Stomach (tissue), 9 donors: Measurements from ENCODE around the gene PRDM16. TPM values are rescaled to one million over a fixed set of nuclear protein-coding genes. Genes with fewer than 3 reads are reported as not detected.

Source experiments
- DNase-seq, 2 donors: peaks; one replicate each; pipeline versions ENCODE4 v3.0.0 to v3.0.0-alpha.2; 2013 to 2019
- H3K27ac ChIP-seq, 5 donors: fragments of 200-600 bp in 4 of 5; sonication (generic) in 4 of 5; one replicate each; pipeline ENCODE4 v1.5.1; 2013 to 2019; ENCODE audit warnings: mild to moderate bottlenecking in 1 of 5, moderate library complexity in 1 of 5
- H3K27me3 ChIP-seq, 3 donors: fragments of 200-600 bp; sonication (generic); one replicate each; pipeline ENCODE4 v1.5.1; 2017 to 2019; ENCODE audit warnings: mixed run types in 1 of 3
- H3K36me3 ChIP-seq, 4 donors: fragments of 200-600 bp; sonication (generic); 1 replicate in 3 of 4; 2 replicates in 1 of 4; pipeline ENCODE4 v1.5.1; 2016 to 2019
- H3K4me1 ChIP-seq, 4 donors: fragments of 200-600 bp; sonication (generic); one replicate each; pipeline ENCODE4 v1.5.1; 2016 to 2019
- H3K4me3 ChIP-seq, 4 donors: fragments of 200-600 bp; sonication (generic) in 3 of 4; one replicate each; pipeline ENCODE4 v1.5.1; 2016 to 2019; ENCODE audit warnings: mild to moderate bottlenecking in 1 of 4
- H3K9me3 ChIP-seq, 4 donors: fragments of 200-600 bp; sonication (generic); one replicate each; pipeline ENCODE4 v1.5.1; 2016 to 2019
- EP300 ChIP-seq: sonication (generic); formaldehyde crosslinking; IDR thresholded peaks from one replicate; pipeline ENCODE4 v1.6.1; 2017; ENCODE audit warnings: antibody characterized with exemption
- POLR2A ChIP-seq, 4 donors: fragments of 450-650 bp; IDR thresholded peaks; one replicate each; pipeline ENCODE4 v1.6.1; 2016; ENCODE audit warnings: antibody characterized with exemption in 4 of 4, control low read depth in 2 of 4, mild to moderate bottlenecking in 1 of 4, moderate library complexity in 1 of 4
- POLR2AphosphoS5 ChIP-seq, 3 donors: sonication (generic); formaldehyde crosslinking; IDR thresholded peaks; one replicate each; pipeline ENCODE4 v1.6.1; 2016; ENCODE audit warnings: antibody characterized with exemption in 3 of 3
- WGBS, 5 donors: extraction: QIAGEN DNeasy Blood & Tissue Kit in 3 of 5; methylation state at CpG; one replicate each; pipeline versions ENCODE4 v1.1.5 to v1.1.7; 2013 to 2018; 5-methylcytosine and 5-hydroxymethylcytosine counted together
- intact Hi-C: fragments of 100-400 bp; cut with DNase I; formaldehyde crosslinking; loops from one replicate; pipeline ENCODE4 v1.15.1; 2023; ENCODE audit warnings: low total_unique reads
- polyA plus RNA-seq, 3 donors: library from polyadenylated mRNA; stranded (reverse); fragments of 200-250 nt; gene quantifications; one replicate each; pipeline ENCODE4 v1.2.3, GENCODE V29; 2013
- total RNA-seq, 5 donors: library from RNA; depleted of rRNA; stranded (reverse); fragments of >200 nt; gene quantifications; one replicate each; pipeline versions ENCODE4 v1.1.0 to v1.2.3, GENCODE V29; 2014 to 2016
- TF ChIP-seq, protein P1 (sequence below), 7 experiments: fragments of 450-650 bp in 4 of 7; fragments of 200-600 bp in 3 of 7; sonication (generic) in 3 of 7; IDR thresholded peaks; one replicate each; pipeline ENCODE4 v1.5.1; 2016 to 2019; ENCODE audit warnings: antibody characterized with exemption in 7 of 7, control low read depth in 2 of 7, mild to moderate bottlenecking in 1 of 7
- donor health status: healthy with polysubstance abuse.
- donor health status: Bipolar disorder and iron deficiency.
- donor health status: healthy.

Gene PRDM16
- total and polyA plus RNA-seq, 8 donors = 0.29 to 222 (median 15.8) TPM

DNA sequence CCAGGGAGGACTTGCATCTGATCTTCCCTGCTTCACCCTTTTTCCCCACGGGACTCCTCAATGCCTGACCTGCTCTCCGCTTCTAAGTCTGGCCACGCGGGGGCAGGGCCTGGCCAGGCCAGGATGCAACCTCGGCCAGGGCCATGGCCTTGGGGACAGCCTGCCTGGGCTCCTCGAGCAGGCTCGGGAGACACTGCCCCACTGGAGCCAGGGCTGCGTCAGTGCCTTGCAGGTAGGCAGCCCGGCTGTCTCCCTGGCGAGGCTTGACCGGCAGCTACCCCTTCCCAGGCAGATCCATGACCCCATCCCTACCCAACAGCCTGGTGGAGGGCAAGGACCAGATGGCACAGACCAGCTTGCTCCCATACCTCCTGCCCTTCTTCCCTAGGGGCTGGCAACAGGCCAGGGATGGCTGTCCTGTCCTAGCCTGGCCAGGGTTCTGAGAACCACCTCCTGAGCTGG, 2.7 kb upstream of the PRDM16 start:
- Histone ChIP-seq H3K4me3 (peak overlapping the region; percentile 55 to 93 (median 84)), H3K9me3 (no peaks in the 10 kb centered on the region), H3K4me1 (peaks cover 32 to 80% (median 74%) of the 10 kb centered on the region in 4 donors), H3K27me3 (peaks cover 28 to 95% (median 64%) of the 10 kb centered on the region in 3 donors), H3K27ac (peak overlapping the region; percentile 83 to 97 (median 92)), H3K36me3 (no peaks in the 10 kb centered on the region)
- 16 to 40% (median 31%) methylated on average over 8 to 11 of the region's 11 CpGs for WGBS, 5 donors
- peak; percentile 74 to 81 for DNase-seq
- TF ChIP-seq POLR2A (IDR thresholded peaks at IDR 0.05) (no peak), POLR2AphosphoS5 (IDR thresholded peaks at IDR 0.05) (peak in 1 of 3 donors; percentile 51), EP300 (no peak)
- TF ChIP-seq, protein P1, sequence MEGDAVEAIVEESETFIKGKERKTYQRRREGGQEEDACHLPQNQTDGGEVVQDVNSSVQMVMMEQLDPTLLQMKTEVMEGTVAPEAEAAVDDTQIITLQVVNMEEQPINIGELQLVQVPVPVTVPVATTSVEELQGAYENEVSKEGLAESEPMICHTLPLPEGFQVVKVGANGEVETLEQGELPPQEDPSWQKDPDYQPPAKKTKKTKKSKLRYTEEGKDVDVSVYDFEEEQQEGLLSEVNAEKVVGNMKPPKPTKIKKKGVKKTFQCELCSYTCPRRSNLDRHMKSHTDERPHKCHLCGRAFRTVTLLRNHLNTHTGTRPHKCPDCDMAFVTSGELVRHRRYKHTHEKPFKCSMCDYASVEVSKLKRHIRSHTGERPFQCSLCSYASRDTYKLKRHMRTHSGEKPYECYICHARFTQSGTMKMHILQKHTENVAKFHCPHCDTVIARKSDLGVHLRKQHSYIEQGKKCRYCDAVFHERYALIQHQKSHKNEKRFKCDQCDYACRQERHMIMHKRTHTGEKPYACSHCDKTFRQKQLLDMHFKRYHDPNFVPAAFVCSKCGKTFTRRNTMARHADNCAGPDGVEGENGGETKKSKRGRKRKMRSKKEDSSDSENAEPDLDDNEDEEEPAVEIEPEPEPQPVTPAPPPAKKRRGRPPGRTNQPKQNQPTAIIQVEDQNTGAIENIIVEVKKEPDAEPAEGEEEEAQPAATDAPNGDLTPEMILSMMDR (IDR thresholded peaks at IDR 0.05) = peak in 5 of 7 experiments; percentile 34 to 63 (median 44)
- intact Hi-C loops = no loop called here

DNA sequence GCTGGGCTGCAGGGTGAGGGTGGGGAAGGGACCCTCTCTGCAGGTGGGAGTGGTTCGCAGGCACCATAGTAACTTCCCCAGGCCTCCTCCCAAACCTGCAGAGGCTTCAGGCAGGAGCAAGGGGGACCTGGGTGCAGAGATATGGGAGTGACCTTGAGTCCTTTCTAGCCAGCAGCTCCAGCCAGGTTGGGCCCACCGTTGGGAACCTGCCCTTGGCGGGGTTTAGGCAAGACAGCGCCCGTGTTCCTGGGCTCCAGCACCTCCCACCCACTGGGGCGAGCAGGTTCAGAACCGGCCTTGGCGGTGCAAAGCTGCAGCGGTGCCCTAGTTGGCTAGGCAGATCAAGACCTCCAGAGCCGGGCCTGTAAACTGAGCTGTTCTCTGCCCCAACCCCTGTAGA, 2.2 kb upstream of the PRDM16 start:
- Histone ChIP-seq H3K27me3 (peaks cover 28 to 95% (median 61%) of the 10 kb centered on the region in 3 donors), H3K4me1 (peaks cover 32 to 80% (median 75%) of the 10 kb centered on the region in 4 donors), H3K36me3 (no peaks in the 10 kb centered on the region), H3K4me3 (peak overlapping the region; percentile 55 to 93 (median 84)), H3K27ac (peak overlapping the region; percentile 83 to 97 (median 92)), H3K9me3 (no peaks in the 10 kb centered on the region)
- no peak for DNase-seq
- TF ChIP-seq, protein P1 (IDR thresholded peaks at IDR 0.05) = no peak
- TF ChIP-seq POLR2A (IDR thresholded peaks at IDR 0.05) = no peak
- TF ChIP-seq POLR2AphosphoS5 (IDR thresholded peaks at IDR 0.05) = no peak
- no peak for TF ChIP-seq EP300
- intact Hi-C loops = no loop called here
- 21 to 100% (median 48%) methylated on average over 1 to 10 of the region's 10 CpGs for WGBS, 5 donors

DNA sequence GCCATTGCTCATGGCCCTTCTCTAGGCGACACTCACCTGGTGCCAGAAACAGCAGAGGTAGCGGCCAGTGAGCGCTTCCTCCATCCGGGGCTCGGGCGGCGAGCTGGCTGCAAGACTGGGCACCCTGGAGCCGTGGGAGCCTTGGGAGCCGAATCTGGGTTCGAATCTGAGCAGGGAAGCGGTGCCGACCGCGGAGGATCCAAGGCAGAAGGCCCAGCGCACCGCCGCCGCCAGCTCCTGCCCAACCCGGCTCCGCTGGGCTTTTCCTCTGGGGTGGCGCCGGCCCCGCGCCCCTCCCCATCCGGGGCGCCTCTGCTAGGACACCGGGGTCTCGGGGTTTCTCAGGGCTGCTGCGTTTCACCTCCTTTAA, 1.7 kb upstream of the PRDM16 start:
- no peaks in the 10 kb centered on the region for H3K9me3 ChIP-seq
- peaks cover 32 to 80% (median 73%) of the 10 kb centered on the region in 4 donors for H3K4me1 ChIP-seq
- 11 to 38% (median 18%) methylated on average over 19 to 29 of the region's 29 CpGs for WGBS, 5 donors
- peak overlapping the region; percentile 55 to 93 (median 84) for H3K4me3 ChIP-seq
- intact Hi-C loops = no loop called here
- H3K36me3 ChIP-seq = no peaks in the 10 kb centered on the region
- H3K27me3 ChIP-seq = peaks cover 28 to 95% (median 59%) of the 10 kb centered on the region in 3 donors
- TF ChIP-seq EP300 (no peak), POLR2A (IDR thresholded peaks at IDR 0.05) (no peak), POLR2AphosphoS5 (IDR thresholded peaks at IDR 0.05) (no peak)
- TF ChIP-seq, protein P1 (IDR thresholded peaks at IDR 0.05) = no peak
- peak overlapping the region; percentile 83 to 97 (median 92) for H3K27ac ChIP-seq
- DNase-seq = no peak

DNA sequence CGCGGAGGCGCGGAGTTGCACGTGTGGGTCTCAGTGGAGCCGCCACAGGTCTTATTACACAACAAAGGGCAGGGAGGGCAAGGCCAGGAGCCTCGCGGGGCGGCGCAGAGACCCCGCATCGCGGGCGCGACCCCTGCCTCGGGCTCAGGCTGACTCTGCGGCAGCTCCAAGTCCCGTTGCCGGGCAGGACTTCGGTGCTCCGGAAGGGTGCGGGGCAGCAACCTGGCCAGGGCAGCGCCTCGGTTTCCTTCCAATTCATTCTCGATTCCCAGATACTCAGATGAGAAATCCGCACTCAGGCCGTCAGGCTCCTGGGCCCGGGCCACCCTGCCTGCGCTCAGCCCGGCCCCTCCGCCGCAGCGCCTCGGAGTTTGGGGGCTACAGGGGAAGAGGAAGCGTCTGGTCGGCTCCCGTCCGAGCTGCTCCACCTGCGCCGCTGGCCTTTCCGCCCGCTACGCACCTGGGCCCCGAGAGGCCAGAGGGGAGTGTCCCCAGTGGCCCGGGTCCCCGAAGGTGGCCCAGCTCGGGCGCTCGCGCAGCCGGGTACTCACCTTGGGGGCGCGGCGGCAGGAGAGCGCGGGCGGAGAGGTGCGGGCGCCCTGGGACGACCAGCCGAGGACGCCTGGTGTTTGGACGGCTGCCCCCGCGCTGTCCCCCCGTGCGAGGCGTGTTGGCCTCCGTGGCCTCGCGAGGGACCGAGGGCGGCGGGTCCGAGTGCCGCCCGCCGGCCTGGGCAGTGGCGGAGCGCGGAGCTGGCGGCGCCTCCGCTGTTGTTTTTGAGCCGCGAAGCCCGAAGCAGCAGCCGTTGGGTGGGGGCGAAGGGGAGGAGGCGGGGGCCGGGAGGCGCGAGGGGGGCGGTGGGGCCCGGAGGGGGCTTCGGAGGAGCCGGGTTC, 1.1 kb upstream of the PRDM16 start:
- intact Hi-C loops = no loop called here
- H3K9me3 ChIP-seq = no peaks in the 10 kb centered on the region
- peaks cover 33 to 80% (median 70%) of the 10 kb centered on the region in 4 donors for H3K4me1 ChIP-seq
- peak overlapping the region; percentile 55 to 93 (median 84) for H3K4me3 ChIP-seq
- H3K27ac ChIP-seq = peak overlapping the region; percentile 83 to 97 (median 92)
- WGBS, 5 donors = 1 to 5% (median 3%) methylated on average over 19 to 97 of the region's 97 CpGs
- no peak for TF ChIP-seq POLR2A (IDR thresholded peaks at IDR 0.05)
- TF ChIP-seq, protein P1 (IDR thresholded peaks at IDR 0.05) = no peak
- TF ChIP-seq POLR2AphosphoS5 (IDR thresholded peaks at IDR 0.05) = no peak
- TF ChIP-seq EP300 = no peak
- DNase-seq = no peak
- H3K36me3 ChIP-seq = no peaks in the 10 kb centered on the region
- H3K27me3 ChIP-seq = peaks cover 26 to 95% (median 58%) of the 10 kb centered on the region in 3 donors
